Measurements from ENCODE around the gene HTATIP2.
"Not testable (repeated sequence)": the region's sequence is repeated elsewhere in the genome, so short reads cannot be mapped to it uniquely, and the experiment has no call there.

- TF ChIP-seq CTCF (optimal IDR thresholded peaks at IDR 0.05 in 1 of 3, IDR thresholded peaks at IDR 0.05 in 1 of 3, conservative IDR thresholded peaks at IDR 0.05 in 1 of 3; ENCODE audit: extremely low read depth in 1 of 3, insufficient read depth in 2 of 3, low read length in 3 of 3); EZH2 (IDR thresholded peaks at IDR 0.05; ENCODE audit: low read length): not testable (repeated sequence)
Measured at GRCh38 chr11:20385996-20386395, 22.5 kb downstream of the HTATIP2 start.
